Stomach (tissue), 9 donors: ENCODE results near the gene OSM. TPM values are rescaled to one million over a fixed set of nuclear protein-coding genes. Genes with fewer than 3 reads are reported as not detected.

Source experiments
- DNase-seq, 2 donors: peaks; one replicate each; pipeline versions ENCODE4 v3.0.0 to v3.0.0-alpha.2; 2013 to 2019
- H3K27ac ChIP-seq, 5 donors: fragments of 200-600 bp in 4 of 5; sonication (generic) in 4 of 5; one replicate each; pipeline ENCODE4 v1.5.1; 2013 to 2019; ENCODE audit warnings: mild to moderate bottlenecking in 1 of 5, moderate library complexity in 1 of 5
- H3K27me3 ChIP-seq, 3 donors: fragments of 200-600 bp; sonication (generic); one replicate each; pipeline ENCODE4 v1.5.1; 2017 to 2019; ENCODE audit warnings: mixed run types in 1 of 3
- H3K36me3 ChIP-seq, 4 donors: fragments of 200-600 bp; sonication (generic); 1 replicate in 3 of 4; 2 replicates in 1 of 4; pipeline ENCODE4 v1.5.1; 2016 to 2019
- H3K4me1 ChIP-seq, 4 donors: fragments of 200-600 bp; sonication (generic); one replicate each; pipeline ENCODE4 v1.5.1; 2016 to 2019
- H3K4me3 ChIP-seq, 4 donors: fragments of 200-600 bp; sonication (generic) in 3 of 4; one replicate each; pipeline ENCODE4 v1.5.1; 2016 to 2019; ENCODE audit warnings: mild to moderate bottlenecking in 1 of 4
- H3K9me3 ChIP-seq, 4 donors: fragments of 200-600 bp; sonication (generic); one replicate each; pipeline ENCODE4 v1.5.1; 2016 to 2019
- EP300 ChIP-seq: sonication (generic); formaldehyde crosslinking; IDR thresholded peaks from one replicate; pipeline ENCODE4 v1.6.1; 2017; ENCODE audit warnings: antibody characterized with exemption
- POLR2A ChIP-seq, 4 donors: fragments of 450-650 bp; IDR thresholded peaks; one replicate each; pipeline ENCODE4 v1.6.1; 2016; ENCODE audit warnings: antibody characterized with exemption in 4 of 4, control low read depth in 2 of 4, mild to moderate bottlenecking in 1 of 4, moderate library complexity in 1 of 4
- POLR2AphosphoS5 ChIP-seq, 3 donors: sonication (generic); formaldehyde crosslinking; IDR thresholded peaks; one replicate each; pipeline ENCODE4 v1.6.1; 2016; ENCODE audit warnings: antibody characterized with exemption in 3 of 3
- WGBS, 5 donors: extraction: QIAGEN DNeasy Blood & Tissue Kit in 3 of 5; methylation state at CpG; one replicate each; pipeline versions ENCODE4 v1.1.5 to v1.1.7; 2013 to 2018; 5-methylcytosine and 5-hydroxymethylcytosine counted together
- intact Hi-C: fragments of 100-400 bp; cut with DNase I; formaldehyde crosslinking; loops from one replicate; pipeline ENCODE4 v1.15.1; 2023; ENCODE audit warnings: low total_unique reads
- polyA plus RNA-seq, 3 donors: library from polyadenylated mRNA; stranded (reverse); fragments of 200-250 nt; gene quantifications; one replicate each; pipeline ENCODE4 v1.2.3, GENCODE V29; 2013
- total RNA-seq, 5 donors: library from RNA; depleted of rRNA; stranded (reverse); fragments of >200 nt; gene quantifications; one replicate each; pipeline versions ENCODE4 v1.1.0 to v1.2.3, GENCODE V29; 2014 to 2016
- TF ChIP-seq, protein P1 (sequence below), 7 experiments: fragments of 450-650 bp in 4 of 7; fragments of 200-600 bp in 3 of 7; sonication (generic) in 3 of 7; IDR thresholded peaks; one replicate each; pipeline ENCODE4 v1.5.1; 2016 to 2019; ENCODE audit warnings: antibody characterized with exemption in 7 of 7, control low read depth in 2 of 7, mild to moderate bottlenecking in 1 of 7
- donor health status: healthy with polysubstance abuse.
- donor health status: Bipolar disorder and iron deficiency.
- donor health status: healthy.

OSM gene
- total and polyA plus RNA-seq, 8 donors = 0.33 to 22.7 (median 1.2) TPM; not detected in 4

DNA sequence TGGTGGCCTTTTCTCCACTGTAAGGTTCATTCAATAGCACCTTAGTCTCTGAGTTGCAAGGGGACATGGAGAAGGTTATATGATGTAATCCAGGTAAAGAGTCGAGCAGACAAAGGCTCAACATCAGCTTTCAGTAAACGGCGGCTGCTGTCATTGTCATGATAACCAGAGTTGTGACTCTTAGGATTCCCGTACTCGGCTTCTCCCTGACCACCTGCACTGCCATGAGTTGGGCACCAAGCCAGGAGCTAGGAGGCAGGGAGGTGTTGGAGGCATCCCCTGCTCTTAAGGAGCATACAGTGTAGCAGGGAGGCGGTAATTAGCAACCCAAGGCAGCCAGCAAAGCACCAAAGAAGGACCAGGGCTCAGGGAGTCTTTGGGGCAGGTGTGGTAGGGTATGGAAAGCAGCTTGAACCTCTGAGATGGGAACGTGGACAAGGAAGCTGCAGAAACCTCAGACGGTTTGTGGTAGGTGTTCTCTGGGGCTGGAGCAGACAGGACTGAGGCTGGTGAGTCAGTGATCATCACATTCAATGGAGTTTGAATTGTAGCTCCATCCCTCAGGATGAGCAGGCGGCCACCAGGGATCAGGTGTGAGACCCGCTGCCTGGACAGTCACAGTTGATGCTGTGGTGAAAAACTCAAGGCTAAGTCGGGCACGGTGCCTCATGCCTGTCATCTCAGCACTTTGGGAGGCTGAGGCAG, 51.8 kb downstream of the OSM start:
- DNase-seq = no peak
- no peak overlapping the region for H3K27ac ChIP-seq
- intact Hi-C loops = no loop called here
- H3K4me3 ChIP-seq = no peak overlapping the region
- no peaks in the 10 kb centered on the region for H3K9me3 ChIP-seq
- H3K27me3 ChIP-seq = no peaks in the 10 kb centered on the region
- TF ChIP-seq POLR2A (IDR thresholded peaks at IDR 0.05) (no peak), EP300 (no peak), POLR2AphosphoS5 (IDR thresholded peaks at IDR 0.05) (no peak)
- TF ChIP-seq, protein P1, sequence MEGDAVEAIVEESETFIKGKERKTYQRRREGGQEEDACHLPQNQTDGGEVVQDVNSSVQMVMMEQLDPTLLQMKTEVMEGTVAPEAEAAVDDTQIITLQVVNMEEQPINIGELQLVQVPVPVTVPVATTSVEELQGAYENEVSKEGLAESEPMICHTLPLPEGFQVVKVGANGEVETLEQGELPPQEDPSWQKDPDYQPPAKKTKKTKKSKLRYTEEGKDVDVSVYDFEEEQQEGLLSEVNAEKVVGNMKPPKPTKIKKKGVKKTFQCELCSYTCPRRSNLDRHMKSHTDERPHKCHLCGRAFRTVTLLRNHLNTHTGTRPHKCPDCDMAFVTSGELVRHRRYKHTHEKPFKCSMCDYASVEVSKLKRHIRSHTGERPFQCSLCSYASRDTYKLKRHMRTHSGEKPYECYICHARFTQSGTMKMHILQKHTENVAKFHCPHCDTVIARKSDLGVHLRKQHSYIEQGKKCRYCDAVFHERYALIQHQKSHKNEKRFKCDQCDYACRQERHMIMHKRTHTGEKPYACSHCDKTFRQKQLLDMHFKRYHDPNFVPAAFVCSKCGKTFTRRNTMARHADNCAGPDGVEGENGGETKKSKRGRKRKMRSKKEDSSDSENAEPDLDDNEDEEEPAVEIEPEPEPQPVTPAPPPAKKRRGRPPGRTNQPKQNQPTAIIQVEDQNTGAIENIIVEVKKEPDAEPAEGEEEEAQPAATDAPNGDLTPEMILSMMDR (IDR thresholded peaks at IDR 0.05) = no peak
- 67 to 76% (median 73%) methylated on average over 12 of the region's 12 CpGs for WGBS, 5 donors
- no peaks in the 10 kb centered on the region for H3K36me3 ChIP-seq
- peaks cover 7 to 40% (median 10%) of the 10 kb centered on the region in 4 donors for H3K4me1 ChIP-seq

DNA sequence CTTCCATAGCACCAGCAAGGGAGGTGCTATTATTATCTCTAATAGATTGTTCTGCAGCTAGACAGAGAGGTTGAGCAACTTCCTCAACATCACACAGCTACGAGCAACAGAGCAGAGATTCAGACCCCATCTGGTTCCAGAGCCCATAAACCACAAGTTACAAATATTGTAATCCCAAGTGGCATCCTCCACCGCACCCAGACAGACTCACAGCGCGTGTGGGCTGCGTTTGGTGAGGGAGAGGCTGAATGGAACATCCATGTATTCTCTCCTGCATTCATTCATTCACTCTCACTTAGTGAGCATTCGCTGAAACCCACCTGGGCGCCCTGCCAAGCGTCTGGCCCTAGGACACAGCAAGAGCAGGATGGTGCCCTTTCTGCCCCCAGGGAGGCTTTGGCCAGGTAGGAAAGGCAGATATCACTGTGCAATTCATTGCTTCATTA, 53.6 kb downstream of the OSM start:
- Histone ChIP-seq H3K27me3 (no peaks in the 10 kb centered on the region), H3K4me1 (peaks cover 24 to 59% (median 26%) of the 10 kb centered on the region in 4 donors), H3K27ac (peak overlapping the region; percentile 28 to 76 (median 51)), H3K9me3 (no peaks in the 10 kb centered on the region), H3K4me3 (no peak overlapping the region), H3K36me3 (no peaks in the 10 kb centered on the region)
- intact Hi-C loops = no loop called here
- 64 to 70% (median 66%) methylated on average over 8 of the region's 8 CpGs for WGBS, 5 donors
- no peak for DNase-seq
- no peak for TF ChIP-seq POLR2AphosphoS5 (IDR thresholded peaks at IDR 0.05)
- TF ChIP-seq POLR2A (IDR thresholded peaks at IDR 0.05) = no peak
- TF ChIP-seq EP300 = no peak

Other genes with a start within 250 kb of the OSM start
- not detected for gene HORMAD2, start 186.4 kb downstream of the OSM start, total RNA-seq
- not detected for gene HORMAD2, start 186.4 kb downstream of the OSM start, polyA plus RNA-seq
- gene LIF, start 20.1 kb downstream of the OSM start, total RNA-seq = 1 to 10 TPM in 3 of 5 donors, not detected in 2; 2.0 to 2.4 (median 2.3) TPM
- gene LIF, start 20.1 kb downstream of the OSM start, polyA plus RNA-seq = 1 to 10 TPM in 2 of 3 donors, under 1 TPM in 1; 0.35 to 5.0 (median 1.4) TPM
- 10 to 100 TPM in 1 of 5 donors, 1 to 10 TPM in 4; 1.2 to 57.8 (median 3.7) TPM for gene CASTOR1, start 22.7 kb upstream of the OSM start, total RNA-seq
- 10 to 100 TPM in 1 of 3 donors, 1 to 10 TPM in 2; 6.6 to 17.0 (median 7.3) TPM for gene CASTOR1, start 22.7 kb upstream of the OSM start, polyA plus RNA-seq
- gene TBC1D10A, start 60.1 kb upstream of the OSM start, total RNA-seq = 10 to 100 TPM in 3 of 5 donors, 1 to 10 TPM in 2; 2.2 to 23.2 (median 16.3) TPM
- gene TBC1D10A, start 60.1 kb upstream of the OSM start, polyA plus RNA-seq = 10 to 100 TPM; 14.2 to 24.5 (median 20.3) TPM
- gene SF3A1, start 90.0 kb upstream of the OSM start, total RNA-seq = 100 to 1,000 TPM in 1 of 5 donors, 10 to 100 TPM in 4; 30.3 to 316 (median 38.8) TPM
- 10 to 100 TPM; 13.6 to 15.6 (median 15.0) TPM for gene SF3A1, start 90.0 kb upstream of the OSM start, polyA plus RNA-seq
- gene CCDC157, start 90.2 kb upstream of the OSM start, total RNA-seq = 1 to 10 TPM in 3 of 5 donors, under 1 TPM in 1, not detected in 1; 0.73 to 9.0 (median 3.0) TPM
- gene CCDC157, start 90.2 kb upstream of the OSM start, polyA plus RNA-seq = 1 to 10 TPM; 1.7 to 3.7 (median 1.9) TPM
- gene RNF215, start 120.6 kb upstream of the OSM start, total RNA-seq = 10 to 100 TPM in 3 of 5 donors, 1 to 10 TPM in 2; 3.6 to 29.4 (median 15.6) TPM
- gene RNF215, start 120.6 kb upstream of the OSM start, polyA plus RNA-seq = 1 to 10 TPM; 4.1 to 8.4 (median 4.3) TPM
- 10 to 100 TPM in 2 of 5 donors, 1 to 10 TPM in 1, not detected in 2; 4.1 to 19.4 (median 17.1) TPM for gene SEC14L2, start 130.2 kb upstream of the OSM start, total RNA-seq
- gene SEC14L2, start 130.2 kb upstream of the OSM start, polyA plus RNA-seq = 10 to 100 TPM in 1 of 3 donors, 1 to 10 TPM in 2; 9.9 to 10.3 (median 10.0) TPM
- 10 to 100 TPM in 2 of 5 donors, 1 to 10 TPM in 2, not detected in 1; 1.8 to 14.8 (median 10.2) TPM for gene MTFP1, start 158.9 kb upstream of the OSM start, total RNA-seq
- gene MTFP1, start 158.9 kb upstream of the OSM start, polyA plus RNA-seq = 10 to 100 TPM; 15.3 to 45.0 (median 27.4) TPM
- not detected for gene SEC14L3, start 205.2 kb upstream of the OSM start, total RNA-seq
- gene SEC14L3, start 205.2 kb upstream of the OSM start, polyA plus RNA-seq = not detected
- 1 to 10 TPM in 1 of 5 donors, not detected in 4; 4.5 TPM for gene SEC14L4, start 238.8 kb upstream of the OSM start, total RNA-seq
- under 1 TPM in 2 of 3 donors, not detected in 1; 0.13 to 0.37 TPM for gene SEC14L4, start 238.8 kb upstream of the OSM start, polyA plus RNA-seq